RWPE2 (cell line): ENCODE data around the gene SLC30A7.

Source experiments
- ATAC-seq: fragments of 200-7000 bp; cut with Tn5 transposase; 3 replicates; pipeline ENCODE4 v1.9.1; 2021; ENCODE audit warnings: low read depth
- DNase-seq: peaks from one replicate; pipeline ENCODE4 v3.0.0-alpha.2; 2020; ENCODE audit warnings: low spot score
- H3K27ac ChIP-seq: fragments of 450-650 bp; 2 replicates; pipeline ENCODE4 v1.5.1; 2017; ENCODE audit warnings: mild to moderate bottlenecking; ENCODE audit not compliant: poor library complexity, severe bottlenecking
- H3K27me3 ChIP-seq: fragments of 250-450 bp; sonication (Bioruptor Pico); 2 replicates; pipeline ENCODE4 v1.5.1; 2021; ENCODE audit warnings: mild to moderate bottlenecking, moderate library complexity; ENCODE audit not compliant: insufficient read depth, poor library complexity, severe bottlenecking
- H3K36me3 ChIP-seq: fragments of 250-450 bp; sonication (Bioruptor Pico); 2 replicates; pipeline ENCODE4 v1.5.1; 2020; ENCODE audit warnings: low read depth, mild to moderate bottlenecking, moderate library complexity
- H3K4me1 ChIP-seq: fragments of 250-450 bp; sonication (Bioruptor Pico); 2 replicates; pipeline ENCODE4 v1.5.1; 2021; ENCODE audit warnings: mild to moderate bottlenecking, moderate library complexity; ENCODE audit not compliant: insufficient read depth, poor library complexity, severe bottlenecking
- H3K4me3 ChIP-seq: fragments of 250-450 bp; sonication (Bioruptor Pico); 2 replicates; pipeline ENCODE4 v1.5.1; 2021; ENCODE audit warnings: mild to moderate bottlenecking, moderate library complexity; ENCODE audit not compliant: severe bottlenecking
- H3K9me3 ChIP-seq: fragments of 250-450 bp; sonication (Bioruptor Pico); 2 replicates; pipeline ENCODE4 v1.5.1; 2021; ENCODE audit warnings: mild to moderate bottlenecking, moderate library complexity; ENCODE audit not compliant: severe bottlenecking
- TF ChIP-seq, protein P1 (sequence below): fragments of 450-650 bp; IDR thresholded peaks from one replicate; pipeline ENCODE4 v1.5.1; 2017; ENCODE audit warnings: mild to moderate bottlenecking, moderate library complexity; ENCODE audit not compliant: poor library complexity, severe bottlenecking

The SLC30A7 gene

GRCh38 chr1:100955322-100955721 is 59.4 kb downstream of the SLC30A7 start:
- Histone ChIP-seq H3K36me3 (no peaks in the 10 kb centered on the region; the same call in 1 of the 2 replicates), H3K4me3 (no peak overlapping the region), H3K27me3 (no peaks in the 10 kb centered on the region), H3K4me1 (peaks cover 14% of the 10 kb centered on the region), H3K27ac (no peak overlapping the region), H3K9me3 (no peaks in the 10 kb centered on the region)
- peak; percentile 66 for ATAC-seq
- no peak for DNase-seq
- TF ChIP-seq, protein P1, sequence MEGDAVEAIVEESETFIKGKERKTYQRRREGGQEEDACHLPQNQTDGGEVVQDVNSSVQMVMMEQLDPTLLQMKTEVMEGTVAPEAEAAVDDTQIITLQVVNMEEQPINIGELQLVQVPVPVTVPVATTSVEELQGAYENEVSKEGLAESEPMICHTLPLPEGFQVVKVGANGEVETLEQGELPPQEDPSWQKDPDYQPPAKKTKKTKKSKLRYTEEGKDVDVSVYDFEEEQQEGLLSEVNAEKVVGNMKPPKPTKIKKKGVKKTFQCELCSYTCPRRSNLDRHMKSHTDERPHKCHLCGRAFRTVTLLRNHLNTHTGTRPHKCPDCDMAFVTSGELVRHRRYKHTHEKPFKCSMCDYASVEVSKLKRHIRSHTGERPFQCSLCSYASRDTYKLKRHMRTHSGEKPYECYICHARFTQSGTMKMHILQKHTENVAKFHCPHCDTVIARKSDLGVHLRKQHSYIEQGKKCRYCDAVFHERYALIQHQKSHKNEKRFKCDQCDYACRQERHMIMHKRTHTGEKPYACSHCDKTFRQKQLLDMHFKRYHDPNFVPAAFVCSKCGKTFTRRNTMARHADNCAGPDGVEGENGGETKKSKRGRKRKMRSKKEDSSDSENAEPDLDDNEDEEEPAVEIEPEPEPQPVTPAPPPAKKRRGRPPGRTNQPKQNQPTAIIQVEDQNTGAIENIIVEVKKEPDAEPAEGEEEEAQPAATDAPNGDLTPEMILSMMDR = no peak

GRCh38 chr1:100959502-100960060 is 63.7 kb downstream of the SLC30A7 start:
- DNase-seq (no peak), ATAC-seq (no peak)
- no peak overlapping the region for H3K27ac ChIP-seq
- TF ChIP-seq, protein P1 = no peak
- H3K4me1 ChIP-seq = peaks cover 12% of the 10 kb centered on the region
- H3K4me3 ChIP-seq = no peak overlapping the region
- no peaks in the 10 kb centered on the region for H3K9me3 ChIP-seq
- peaks cover 15% of the 10 kb centered on the region for H3K36me3 ChIP-seq
- no peaks in the 10 kb centered on the region for H3K27me3 ChIP-seq

DNA sequence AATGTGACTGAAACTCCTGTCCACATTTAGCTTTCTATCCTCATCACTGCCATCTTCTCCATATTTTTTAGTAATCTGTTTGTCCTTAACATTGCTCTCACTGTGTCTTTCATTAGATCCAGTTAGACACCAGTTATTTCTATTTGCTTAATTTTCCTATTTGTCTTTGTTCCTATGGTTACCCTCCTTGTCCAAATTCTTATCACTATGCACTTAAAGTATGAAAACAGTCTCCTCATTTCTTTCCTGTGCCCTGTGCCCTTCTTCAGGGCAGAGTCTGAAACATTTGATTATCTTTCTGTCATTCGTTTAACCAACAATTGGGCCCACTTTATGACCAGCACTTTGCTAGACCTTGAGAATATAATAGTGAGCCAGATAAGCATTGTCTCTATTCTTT is 64.2 kb downstream of the SLC30A7 start:
- H3K27ac ChIP-seq = no peak overlapping the region
- no peaks in the 10 kb centered on the region for H3K9me3 ChIP-seq
- H3K4me3 ChIP-seq = no peak overlapping the region
- TF ChIP-seq, protein P1 = no peak
- H3K4me1 ChIP-seq = peaks cover 7% of the 10 kb centered on the region
- DNase-seq (no peak), ATAC-seq (no peak)
- H3K36me3 ChIP-seq = peaks cover 15% of the 10 kb centered on the region
- no peaks in the 10 kb centered on the region for H3K27me3 ChIP-seq

DNA sequence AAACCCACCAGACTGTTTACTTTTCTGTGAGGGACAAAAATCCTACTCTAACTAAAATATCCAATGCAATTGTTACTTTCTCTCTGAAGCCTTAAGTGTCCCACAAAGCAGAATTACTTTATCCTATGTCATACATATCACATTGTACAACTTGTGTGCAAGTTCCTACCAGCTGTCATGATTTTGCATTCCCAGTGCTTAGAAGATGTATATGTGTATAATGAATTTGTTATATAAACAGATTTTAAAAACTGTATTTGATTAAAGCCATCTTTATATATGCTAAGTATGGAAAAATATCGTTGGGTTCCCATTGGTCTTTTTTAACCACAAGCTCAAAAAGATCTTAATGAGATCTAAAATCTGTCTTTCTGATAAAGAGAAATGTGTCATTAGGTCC is 72.7 kb downstream of the SLC30A7 start:
- peaks cover 28% of the 10 kb centered on the region for H3K36me3 ChIP-seq
- H3K27ac ChIP-seq = no peak overlapping the region
- ATAC-seq (no peak), DNase-seq (no peak)
- H3K9me3 ChIP-seq = no peaks in the 10 kb centered on the region
- H3K27me3 ChIP-seq = no peaks in the 10 kb centered on the region
- no peaks in the 10 kb centered on the region for H3K4me1 ChIP-seq
- H3K4me3 ChIP-seq = no peak overlapping the region
- TF ChIP-seq, protein P1 = no peak

DNA sequence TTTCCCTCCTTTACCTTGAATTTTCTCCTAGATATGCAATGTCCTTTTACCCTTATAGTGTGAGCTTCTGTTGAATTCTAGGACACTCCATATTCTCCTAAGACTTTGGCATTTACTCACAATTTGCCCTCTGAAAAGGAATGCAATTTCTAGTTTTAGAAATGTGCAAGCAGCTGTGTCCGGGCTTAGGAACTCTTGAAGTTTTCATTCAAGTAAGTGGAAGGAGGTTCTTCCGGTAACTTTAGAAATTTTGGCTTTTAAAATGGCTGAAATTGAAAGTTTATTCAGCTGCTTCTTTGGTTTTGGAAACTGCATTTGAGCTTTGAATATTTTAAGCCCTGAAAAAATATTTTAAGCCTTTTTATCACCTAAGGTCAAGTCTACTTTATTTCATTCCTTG is 73.4 kb downstream of the SLC30A7 start:
- ATAC-seq (no peak), DNase-seq (no peak)
- no peak overlapping the region for H3K4me3 ChIP-seq
- H3K36me3 ChIP-seq = peaks cover 28% of the 10 kb centered on the region
- no peaks in the 10 kb centered on the region for H3K9me3 ChIP-seq
- H3K4me1 ChIP-seq = no peaks in the 10 kb centered on the region
- H3K27ac ChIP-seq = no peak overlapping the region
- H3K27me3 ChIP-seq = no peaks in the 10 kb centered on the region
- TF ChIP-seq, protein P1 = no peak
